Stimulated activated naive CD8-positive, alpha-beta T cell treated with anti-CD3 and anti-CD28 coated beads, Interleukin-15, Interleukin-2, amounts not matched to agents 100 U/mL and 50 U/mL, for 24 hours (primary cell): ENCODE data around the gene ZNF837.
"Not testable (repeated sequence)": the region's sequence is repeated elsewhere in the genome, so short reads cannot be mapped to it uniquely, and the experiment has no call there.

Source experiments
- ATAC-seq: fragments of 150-1000 bp; cut with Tn5 transposase; one replicate; pipeline ENCODE4 v1.10.0; 2021
- DNase-seq: peaks from one replicate; pipeline ENCODE4 v3.0.0; 2021

Gene ZNF837

GRCh38 chr19:58396691-58397532 is 16.1 kb upstream of the ZNF837 start:
- DNase-seq (no peak), ATAC-seq (no peak)

GRCh38 chr19:58395979-58396627 is 15.3 kb upstream of the ZNF837 start:
- no peak for ATAC-seq
- DNase-seq, result no peak

GRCh38 chr19:58395220-58395978 is 14.6 kb upstream of the ZNF837 start, which contains the start of gene RNF225:
TSS of gene RNF225 (plus strand) at chr19:58395656. CDS start at chr19:58396090, 434 bp downstream.
- DNase-seq (no peak), ATAC-seq (peak; percentile 44)

- DNase-seq, result no peak
Observed at GRCh38 chr19:58394821-58395219, 14.0 kb upstream of the ZNF837 start.

GRCh38 chr19:58393725-58394033 is 12.8 kb upstream of the ZNF837 start:
- ATAC-seq, result no peak
- no peak for DNase-seq

More at GRCh38 chr19:58394821-58395219, 14.0 kb upstream of the ZNF837 start:
- peak; percentile 2 for ATAC-seq

GRCh38 chr19:58392945-58393724 is 12.3 kb upstream of the ZNF837 start:
- no peak for DNase-seq
- ATAC-seq, result no peak

- ATAC-seq (no peak), DNase-seq (no peak)
Observed at GRCh38 chr19:58388175-58388526, 7.3 kb upstream of the ZNF837 start.

GRCh38 chr19:58387338-58388174 is 6.7 kb upstream of the ZNF837 start:
- no peak for ATAC-seq
- DNase-seq, result no peak

GRCh38 chr19:58386576-58387337 is 5.9 kb upstream of the ZNF837 start, which contains the start of gene RPS5:
TSS of gene RPS5 (plus strand) at chr19:58387269. CDS start at chr19:58388138, 869 bp downstream.
- DNase-seq, result peak; percentile 94
- ATAC-seq, result peak; percentile 93

GRCh38 chr19:58385891-58386575 is 5.2 kb upstream of the ZNF837 start:
- DNase-seq (peak; percentile 51), ATAC-seq (no peak)

GRCh38 chr19:58385313-58385890 is 4.6 kb upstream of the ZNF837 start:
- ATAC-seq (no peak), DNase-seq (no peak)

- DNase-seq (no peak), ATAC-seq (no peak)
Observed at GRCh38 chr19:58382997-58383603, 2.3 kb upstream of the ZNF837 start.

GRCh38 chr19:58381460-58382212 is 806 bp upstream of the ZNF837 start:
- no peak for ATAC-seq

GRCh38 chr19:58380037-58380661 is 681 bp downstream of the ZNF837 start:
- no peak for DNase-seq
- no peak for ATAC-seq

More at GRCh38 chr19:58381460-58382212, 806 bp upstream of the ZNF837 start:
- DNase-seq, result no peak

- DNase-seq (no peak), ATAC-seq (no peak)
Observed at GRCh38 chr19:58379246-58379645, 1.6 kb downstream of the ZNF837 start.

GRCh38 chr19:58376724-58377123 is 4.1 kb downstream of the ZNF837 start:
- ATAC-seq, DNase-seq: not testable (repeated sequence)

GRCh38 chr19:58374200-58374599 is 6.6 kb downstream of the ZNF837 start:
- DNase-seq, result no peak
- peak; percentile 23 for ATAC-seq
